GM10266 (cell line): Measurements from ENCODE around the gene EDAR.

Source experiments
- DNase-seq: peaks from one replicate; pipeline ENCODE4 v3.0.0; 2012; ENCODE audit errors: extremely low spot score
- TF ChIP-seq, protein P1 (sequence below): IDR thresholded peaks from 2 replicates; pipeline ENCODE4 v1.5.1; 2012; ENCODE audit warnings: mild to moderate bottlenecking, low read depth; ENCODE audit not compliant: control insufficient read depth, insufficient read depth; ENCODE audit errors: missing control alignments

The EDAR gene

DNA sequence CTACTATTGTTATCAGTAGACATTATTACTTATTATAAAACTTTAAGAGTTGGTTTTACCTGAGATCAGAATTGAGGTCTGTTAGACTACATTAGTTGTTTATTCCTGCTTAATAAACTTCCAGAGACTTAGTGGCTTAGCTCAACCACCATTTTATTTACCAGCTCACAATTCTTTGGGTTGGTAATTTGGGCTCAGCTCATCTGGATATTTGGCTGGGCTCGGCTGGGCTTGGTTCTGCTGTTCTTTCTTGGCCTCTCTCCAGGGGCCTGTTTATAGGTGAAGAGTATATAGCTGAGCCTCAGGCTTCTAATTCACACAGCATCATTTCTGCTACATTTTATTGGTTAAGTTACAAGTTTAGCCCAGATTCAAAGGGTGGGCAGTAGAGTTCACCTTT, 134.5 kb downstream of the EDAR start:
- no peak for DNase-seq
- TF ChIP-seq, protein P1, sequence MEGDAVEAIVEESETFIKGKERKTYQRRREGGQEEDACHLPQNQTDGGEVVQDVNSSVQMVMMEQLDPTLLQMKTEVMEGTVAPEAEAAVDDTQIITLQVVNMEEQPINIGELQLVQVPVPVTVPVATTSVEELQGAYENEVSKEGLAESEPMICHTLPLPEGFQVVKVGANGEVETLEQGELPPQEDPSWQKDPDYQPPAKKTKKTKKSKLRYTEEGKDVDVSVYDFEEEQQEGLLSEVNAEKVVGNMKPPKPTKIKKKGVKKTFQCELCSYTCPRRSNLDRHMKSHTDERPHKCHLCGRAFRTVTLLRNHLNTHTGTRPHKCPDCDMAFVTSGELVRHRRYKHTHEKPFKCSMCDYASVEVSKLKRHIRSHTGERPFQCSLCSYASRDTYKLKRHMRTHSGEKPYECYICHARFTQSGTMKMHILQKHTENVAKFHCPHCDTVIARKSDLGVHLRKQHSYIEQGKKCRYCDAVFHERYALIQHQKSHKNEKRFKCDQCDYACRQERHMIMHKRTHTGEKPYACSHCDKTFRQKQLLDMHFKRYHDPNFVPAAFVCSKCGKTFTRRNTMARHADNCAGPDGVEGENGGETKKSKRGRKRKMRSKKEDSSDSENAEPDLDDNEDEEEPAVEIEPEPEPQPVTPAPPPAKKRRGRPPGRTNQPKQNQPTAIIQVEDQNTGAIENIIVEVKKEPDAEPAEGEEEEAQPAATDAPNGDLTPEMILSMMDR = no peak

DNA sequence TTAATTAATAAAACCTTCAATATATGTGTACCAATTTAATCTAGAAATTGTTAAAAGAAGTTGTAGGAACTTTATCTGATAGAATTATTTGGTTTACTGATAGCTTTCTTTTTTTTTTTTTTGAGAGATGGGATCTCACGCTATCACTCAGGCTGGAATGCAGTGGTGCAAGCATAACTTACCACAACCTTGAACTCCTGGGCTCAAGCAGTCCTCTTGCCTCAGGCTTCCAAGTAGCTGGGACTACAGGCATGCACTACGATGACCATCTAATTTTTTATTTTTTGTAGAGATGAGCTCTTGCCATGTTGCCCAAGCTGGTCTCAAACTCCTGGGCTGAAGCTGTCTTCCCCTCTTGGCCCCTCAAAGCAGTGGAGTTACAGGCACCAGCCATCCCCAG, 135.6 kb downstream of the EDAR start:
- TF ChIP-seq, protein P1 = no peak
- DNase-seq = no peak

DNA sequence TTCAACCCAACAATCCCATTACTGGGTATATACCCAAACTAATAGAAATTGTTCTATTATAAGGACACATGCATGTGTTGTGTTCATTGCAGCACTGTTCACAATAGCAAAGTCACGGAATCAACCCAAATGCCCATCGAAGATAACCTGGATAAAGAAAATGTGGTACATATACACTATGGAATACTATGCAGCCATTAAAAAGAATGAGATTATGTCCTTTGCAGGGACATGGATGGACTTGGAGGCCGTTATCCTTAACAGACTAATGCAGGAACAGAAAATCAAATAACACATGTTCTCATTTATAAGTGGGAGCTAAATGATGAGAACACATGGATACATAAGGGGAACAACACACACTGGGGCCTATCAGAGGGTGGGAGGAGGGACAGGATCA, 136.6 kb downstream of the EDAR start:
- DNase-seq = no peak
- TF ChIP-seq, protein P1 = no peak

DNA sequence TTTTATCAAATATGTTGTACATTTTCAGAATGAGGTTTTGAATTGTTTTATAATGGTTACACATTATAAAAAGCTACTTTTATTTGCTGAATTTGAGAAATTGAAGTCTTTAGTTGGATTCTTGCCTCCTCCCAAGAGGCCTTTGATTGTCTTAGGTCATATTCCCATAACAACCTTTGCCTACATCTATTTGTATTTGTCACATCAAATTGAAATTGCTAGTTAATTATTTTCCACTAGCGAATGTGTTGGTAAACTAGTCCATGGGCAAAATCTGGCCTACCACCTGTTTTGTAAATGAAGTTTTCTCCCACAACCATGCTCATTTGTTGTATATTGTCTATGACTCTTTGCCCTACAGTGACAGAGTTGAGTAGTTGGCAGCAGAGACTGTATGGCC, 142.0 kb downstream of the EDAR start:
- TF ChIP-seq, protein P1 = no peak
- no peak for DNase-seq

DNA sequence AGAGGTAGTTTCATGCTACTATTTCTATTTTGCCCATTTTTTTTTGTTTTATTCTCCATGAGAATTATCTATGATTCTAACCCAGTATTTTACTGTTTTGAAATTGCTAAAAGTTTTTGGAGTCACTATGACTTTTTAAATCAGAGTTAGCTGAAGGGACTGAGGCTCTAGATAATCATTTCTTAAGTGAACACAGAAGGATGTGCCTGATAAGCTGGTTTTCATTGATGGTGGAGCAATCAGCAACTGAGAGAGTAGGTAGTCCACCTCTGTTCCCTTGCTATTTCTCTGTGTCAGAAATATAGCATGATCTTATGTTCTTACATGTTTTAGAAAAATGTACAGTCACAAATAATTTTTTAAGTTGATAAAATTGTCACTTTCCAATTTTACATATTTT, 143.1 kb downstream of the EDAR start:
- TF ChIP-seq, protein P1 = no peak
- DNase-seq = no peak
